Gastrocnemius medialis (tissue), 4 donors: ENCODE results near the gene CCSER1. TPM values are rescaled to one million over a fixed set of nuclear protein-coding genes. Genes with fewer than 3 reads are reported as not detected.

Source experiments
- ATAC-seq, 2 donors: fragments of 150-250 bp; one replicate each; pipeline ENCODE4 v1.9.1; 2016
- DNase-seq, 2 donors: peaks; one replicate each; pipeline ENCODE4 v3.0.0-alpha.2; 2019
- H3K27ac ChIP-seq, 4 donors: fragments of 200-600 bp; sonication (generic); 1 replicate in 1 of 4; 2 replicates in 3 of 4; pipeline ENCODE4 v1.5.1; 2016 to 2018; ENCODE audit warnings: mild to moderate bottlenecking in 2 of 4, moderate library complexity in 1 of 4
- H3K27me3 ChIP-seq, 3 donors: fragments of 200-600 bp; sonication (generic) in 2 of 3; 1 replicate in 1 of 3; 2 replicates in 2 of 3; pipeline versions ENCODE4 v1.5.1 to v1.6.0; 2016 to 2019; ENCODE audit warnings: mild to moderate bottlenecking in 1 of 3, moderate library complexity in 1 of 3
- H3K36me3 ChIP-seq, 2 donors: fragments of 200-600 bp; sonication (generic) in 1 of 2; one replicate each; pipeline ENCODE4 v1.5.1; 2017 to 2018
- H3K4me1 ChIP-seq, 2 donors: fragments of 200-600 bp; sonication (generic) in 1 of 2; one replicate each; pipeline ENCODE4 v1.5.1; 2016 to 2017; ENCODE audit warnings: mild to moderate bottlenecking in 2 of 2
- H3K4me3 ChIP-seq, 4 donors: fragments of 200-600 bp; sonication (generic) in 3 of 4; 1 replicate in 1 of 4; 2 replicates in 3 of 4; pipeline ENCODE4 v1.5.1; 2016 to 2019; ENCODE audit warnings: mild to moderate bottlenecking in 2 of 4
- H3K9me3 ChIP-seq, 3 donors: fragments of 200-600 bp; sonication (generic) in 2 of 3; 1 replicate in 1 of 3; 2 replicates in 2 of 3; pipeline ENCODE4 v1.5.1; 2016 to 2019
- POLR2A ChIP-seq, 2 donors: fragments of 450-650 bp; IDR thresholded peaks; one replicate each; pipeline ENCODE4 v1.6.1; 2017; ENCODE audit warnings: antibody characterized with exemption in 2 of 2, mild to moderate bottlenecking in 2 of 2, moderate library complexity in 2 of 2
- in situ Hi-C, 4 donors: fragments of 200-750 bp; cut with MboI; loops; one replicate each; pipeline versions ENCODE4 v1.15.0 to v1.8.0; 2017; ENCODE audit warnings: low sequenced_read_pairs in 4 of 4
- intact Hi-C: fragments of 100-400 bp; cut with DNase I; formaldehyde crosslinking; loops from one replicate; pipeline ENCODE4 v1.15.1; 2023; ENCODE audit warnings: low total_unique reads
- total RNA-seq, 4 donors: library from RNA; depleted of rRNA; stranded (reverse); fragments of >200 nt; gene quantifications; one replicate each; pipeline versions ENCODE4 v1.1.0 to v1.2.3, GENCODE V29; 2016
- TF ChIP-seq, protein P1 (sequence below), 5 experiments: fragments of 450-650 bp in 3 of 5; fragments of 200-600 bp in 2 of 5; sonication (generic) in 2 of 5; IDR thresholded peaks in 4 of 5; conservative IDR thresholded peaks in 1 of 5; 1 replicate in 4 of 5; 2 replicates in 1 of 5; pipeline ENCODE4 v1.5.1; 2016 to 2019; ENCODE audit warnings: antibody characterized with exemption in 5 of 5, mild to moderate bottlenecking in 3 of 5, moderate library complexity in 3 of 5

The CCSER1 gene
- total RNA-seq, 4 donors from 2014 or later: 0.39 to 0.83 (median 0.63) TPM

DNA sequence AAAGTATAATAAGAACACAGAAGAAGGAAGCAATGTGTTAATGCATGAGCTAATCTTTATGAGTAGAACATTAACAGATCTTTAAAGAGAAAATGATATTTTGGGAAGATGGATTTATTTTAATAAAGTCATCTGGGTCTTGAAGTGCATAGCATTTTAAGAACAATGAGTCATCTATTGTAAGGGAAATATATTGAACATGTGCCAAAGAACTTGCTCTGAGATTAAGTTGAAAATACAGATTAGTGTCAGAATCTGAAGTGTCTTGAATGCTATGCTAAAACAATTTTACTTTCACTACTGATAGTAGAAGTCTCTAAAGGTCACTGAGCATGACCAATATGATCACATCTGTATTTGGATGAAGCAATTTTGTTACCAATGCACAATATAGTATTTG lies 1399.9 kb downstream of the CCSER1 start:
- DNase-seq (no peak), ATAC-seq (no peak)
- Histone ChIP-seq H3K4me3 (no peak overlapping the region), H3K4me1 (no peaks in the 10 kb centered on the region), H3K27ac (no peak overlapping the region), H3K9me3 (no peaks in the 10 kb centered on the region), H3K27me3 (no peaks in the 10 kb centered on the region), H3K36me3 (no peaks in the 10 kb centered on the region)
- intact Hi-C loops (no loop called here), in situ Hi-C loops (no loop called here)
- TF ChIP-seq, protein P1, sequence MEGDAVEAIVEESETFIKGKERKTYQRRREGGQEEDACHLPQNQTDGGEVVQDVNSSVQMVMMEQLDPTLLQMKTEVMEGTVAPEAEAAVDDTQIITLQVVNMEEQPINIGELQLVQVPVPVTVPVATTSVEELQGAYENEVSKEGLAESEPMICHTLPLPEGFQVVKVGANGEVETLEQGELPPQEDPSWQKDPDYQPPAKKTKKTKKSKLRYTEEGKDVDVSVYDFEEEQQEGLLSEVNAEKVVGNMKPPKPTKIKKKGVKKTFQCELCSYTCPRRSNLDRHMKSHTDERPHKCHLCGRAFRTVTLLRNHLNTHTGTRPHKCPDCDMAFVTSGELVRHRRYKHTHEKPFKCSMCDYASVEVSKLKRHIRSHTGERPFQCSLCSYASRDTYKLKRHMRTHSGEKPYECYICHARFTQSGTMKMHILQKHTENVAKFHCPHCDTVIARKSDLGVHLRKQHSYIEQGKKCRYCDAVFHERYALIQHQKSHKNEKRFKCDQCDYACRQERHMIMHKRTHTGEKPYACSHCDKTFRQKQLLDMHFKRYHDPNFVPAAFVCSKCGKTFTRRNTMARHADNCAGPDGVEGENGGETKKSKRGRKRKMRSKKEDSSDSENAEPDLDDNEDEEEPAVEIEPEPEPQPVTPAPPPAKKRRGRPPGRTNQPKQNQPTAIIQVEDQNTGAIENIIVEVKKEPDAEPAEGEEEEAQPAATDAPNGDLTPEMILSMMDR (IDR thresholded peaks at IDR 0.05 in 4 of 5, conservative IDR thresholded peaks at IDR 0.05 in 1 of 5): no peak
- no peak for TF ChIP-seq POLR2A (IDR thresholded peaks at IDR 0.05)

DNA sequence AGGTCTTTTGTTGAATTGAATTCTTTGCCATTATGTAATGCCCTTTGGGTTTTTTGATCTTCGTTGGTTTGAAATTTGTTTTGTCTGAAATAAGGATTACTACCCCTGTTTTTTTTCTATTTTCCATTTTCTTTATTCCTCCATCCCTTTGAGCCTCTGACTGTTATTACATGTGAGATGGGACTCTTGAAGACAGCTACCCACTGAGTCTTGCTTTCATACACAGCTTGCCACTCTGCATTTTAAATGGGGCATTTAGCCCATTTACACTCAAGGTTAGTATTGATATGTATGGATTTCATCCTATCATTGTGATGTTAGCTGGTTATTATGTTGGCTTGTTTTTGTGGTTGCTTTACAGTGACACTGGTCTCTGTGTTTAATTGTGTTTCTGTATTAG lies 1440.4 kb downstream of the CCSER1 start:
- Histone ChIP-seq H3K27ac (no peak overlapping the region), H3K36me3 (no peaks in the 10 kb centered on the region), H3K9me3 (peaks cover 0 to 4% (median 0%) of the 10 kb centered on the region in 3 donors), H3K4me3 (no peak overlapping the region), H3K27me3 (no peaks in the 10 kb centered on the region), H3K4me1 (no peaks in the 10 kb centered on the region)
- no peak for DNase-seq
- intact Hi-C loops (no loop called here), in situ Hi-C loops (no loop called here)
- TF ChIP-seq POLR2A (IDR thresholded peaks at IDR 0.05): no peak
- TF ChIP-seq, protein P1 (IDR thresholded peaks at IDR 0.05 in 4 of 5, conservative IDR thresholded peaks at IDR 0.05 in 1 of 5): no peak
- ATAC-seq: no peak

DNA sequence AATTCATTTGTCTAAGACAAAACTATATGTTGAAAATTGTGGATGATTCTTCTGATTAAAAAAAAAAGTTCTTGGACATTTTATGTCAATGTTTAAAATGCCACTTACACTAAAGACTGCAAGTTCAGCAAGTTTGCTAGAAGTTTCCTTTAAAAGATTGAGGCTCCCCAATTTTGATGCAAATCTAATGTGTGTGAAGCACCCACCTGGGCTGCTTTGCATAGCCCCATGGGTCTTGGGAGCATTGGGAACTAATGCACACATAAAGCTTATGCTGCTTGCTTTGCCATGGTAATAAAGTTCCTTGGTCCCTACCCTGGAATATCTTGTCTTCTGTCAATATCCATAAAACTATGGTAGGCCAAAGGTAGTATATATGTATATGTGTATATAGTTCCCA lies 1450.7 kb downstream of the CCSER1 start:
- no peaks in the 10 kb centered on the region for H3K36me3 ChIP-seq
- in situ Hi-C loops: no loop called here
- DNase-seq (no peak), ATAC-seq (no peak)
- intact Hi-C loops: no loop called here
- no peaks in the 10 kb centered on the region for H3K4me1 ChIP-seq
- no peak overlapping the region for H3K27ac ChIP-seq
- no peak for TF ChIP-seq POLR2A (IDR thresholded peaks at IDR 0.05)
- TF ChIP-seq, protein P1 (IDR thresholded peaks at IDR 0.05 in 4 of 5, conservative IDR thresholded peaks at IDR 0.05 in 1 of 5): no peak
- no peak overlapping the region for H3K4me3 ChIP-seq
- no peaks in the 10 kb centered on the region for H3K9me3 ChIP-seq
- H3K27me3 ChIP-seq: no peaks in the 10 kb centered on the region

DNA sequence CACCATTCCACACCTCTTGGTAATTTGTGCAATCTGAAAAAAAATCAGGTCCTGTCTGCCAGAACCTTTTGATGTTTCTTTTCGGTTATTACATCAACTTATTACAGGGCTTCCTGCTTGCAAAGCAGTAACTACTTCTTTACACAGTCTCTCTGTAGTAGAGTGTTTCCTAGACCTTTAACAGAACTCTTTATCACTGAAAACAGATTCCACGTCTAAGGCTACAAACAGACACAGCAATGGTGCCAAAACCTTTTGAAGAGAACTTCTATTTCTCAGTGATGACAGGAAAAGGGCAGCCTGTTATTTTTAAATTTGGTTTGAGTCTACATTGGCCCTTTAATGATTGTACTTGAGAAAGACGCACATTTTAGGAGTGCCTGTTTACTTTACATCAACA lies 1463.1 kb downstream of the CCSER1 start:
- no peak for TF ChIP-seq POLR2A (IDR thresholded peaks at IDR 0.05)
- TF ChIP-seq, protein P1 (IDR thresholded peaks at IDR 0.05 in 4 of 5, conservative IDR thresholded peaks at IDR 0.05 in 1 of 5): no peak
- no peaks in the 10 kb centered on the region for H3K27me3 ChIP-seq
- no peaks in the 10 kb centered on the region for H3K36me3 ChIP-seq
- no peak for ATAC-seq
- in situ Hi-C loops: no loop called here
- DNase-seq: no peak
- H3K9me3 ChIP-seq: no peaks in the 10 kb centered on the region
- intact Hi-C loops: no loop called here
- H3K27ac ChIP-seq: no peak overlapping the region
- H3K4me1 ChIP-seq: no peaks in the 10 kb centered on the region
- H3K4me3 ChIP-seq: no peak overlapping the region

DNA sequence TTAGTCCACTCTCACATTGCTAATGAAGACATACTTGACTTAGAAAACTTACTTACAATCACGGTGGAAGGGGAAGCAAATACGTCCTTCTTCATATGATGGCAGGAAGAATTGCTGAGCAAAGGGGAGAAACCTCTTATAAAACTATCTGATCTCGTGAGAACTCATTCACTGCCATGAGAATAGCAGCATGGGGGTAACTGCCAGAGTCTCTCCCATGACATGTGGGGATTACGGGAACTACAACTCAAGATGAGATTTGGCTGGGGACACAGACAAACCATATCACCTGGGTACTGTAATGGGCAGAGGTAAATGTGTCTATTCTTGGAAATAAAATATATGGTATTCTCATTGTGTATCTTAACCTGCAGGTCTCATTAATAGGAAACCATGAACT lies 1464.9 kb downstream of the CCSER1 start:
- intact Hi-C loops: no loop called here
- H3K4me3 ChIP-seq: no peak overlapping the region
- H3K27ac ChIP-seq: no peak overlapping the region
- no peaks in the 10 kb centered on the region for H3K9me3 ChIP-seq
- no peak for TF ChIP-seq POLR2A (IDR thresholded peaks at IDR 0.05)
- TF ChIP-seq, protein P1 (IDR thresholded peaks at IDR 0.05 in 4 of 5, conservative IDR thresholded peaks at IDR 0.05 in 1 of 5): no peak
- in situ Hi-C loops: no loop called here
- no peaks in the 10 kb centered on the region for H3K36me3 ChIP-seq
- DNase-seq (no peak), ATAC-seq (no peak)
- no peaks in the 10 kb centered on the region for H3K4me1 ChIP-seq
- no peaks in the 10 kb centered on the region for H3K27me3 ChIP-seq
